Neuron (in vitro differentiated cells): ENCODE results near the gene DNTT.

Source experiments
- H2AFZ ChIP-seq: one replicate; pipeline ENCODE4 v1.6.1; 2013; ENCODE audit warnings: low read depth, mild to moderate bottlenecking, inconsistent platforms, low read length, moderate library complexity
- H3K27me3 ChIP-seq: one replicate; pipeline ENCODE4 v1.6.1; 2013; ENCODE audit warnings: low read length; ENCODE audit not compliant: insufficient read depth
- H3K36me3 ChIP-seq: one replicate; pipeline ENCODE4 v1.6.1; 2013; ENCODE audit warnings: low read length; ENCODE audit not compliant: insufficient read depth
- H3K4me1 ChIP-seq: one replicate; pipeline ENCODE4 v1.6.1; 2013; ENCODE audit warnings: low read length; ENCODE audit not compliant: insufficient read depth
- H3K4me3 ChIP-seq: 2 replicates; pipeline ENCODE4 v1.5.1; 2013; ENCODE audit warnings: mild to moderate bottlenecking, low read length, moderate library complexity
- H3K9me3 ChIP-seq: one replicate; pipeline ENCODE4 v1.6.1; 2013; ENCODE audit warnings: low read length

The DNTT gene

GRCh38 chr10:96346295-96346694 lies 42.1 kb downstream of the DNTT start:
- no peak overlapping the region for H3K4me3 ChIP-seq
- H3K36me3 ChIP-seq = no peaks in the 10 kb centered on the region
- no peaks in the 10 kb centered on the region for H3K27me3 ChIP-seq
- H3K4me1 ChIP-seq = no peaks in the 10 kb centered on the region
- H2AFZ ChIP-seq = no peak overlapping the region
- H3K9me3 ChIP-seq = peaks cover 3% of the 10 kb centered on the region

GRCh38 chr10:96352027-96352426 lies 47.8 kb downstream of the DNTT start:
- H3K4me1 ChIP-seq = no peaks in the 10 kb centered on the region
- no peak overlapping the region for H2AFZ ChIP-seq
- H3K27me3 ChIP-seq = peaks cover 2% of the 10 kb centered on the region
- H3K36me3 ChIP-seq = no peaks in the 10 kb centered on the region
- H3K4me3 ChIP-seq = no peak overlapping the region
- no peaks in the 10 kb centered on the region for H3K9me3 ChIP-seq

- Histone ChIP-seq H3K9me3 (no peaks in the 10 kb centered on the region), H3K27me3 (peaks cover 2% of the 10 kb centered on the region), H3K36me3 (no peaks in the 10 kb centered on the region), H3K4me1 (no peaks in the 10 kb centered on the region), H3K4me3 (no peak overlapping the region), H2AFZ (no peak overlapping the region)
Measured at GRCh38 chr10:96352582-96352981, 48.3 kb downstream of the DNTT start.

- no peaks in the 10 kb centered on the region for H3K36me3 ChIP-seq
- peaks cover 2% of the 10 kb centered on the region for H3K27me3 ChIP-seq
- no peak overlapping the region for H3K4me3 ChIP-seq
- H3K4me1 ChIP-seq = no peaks in the 10 kb centered on the region
- H3K9me3 ChIP-seq = no peaks in the 10 kb centered on the region
- H2AFZ ChIP-seq = no peak overlapping the region
Measured at GRCh38 chr10:96357038-96357620, 52.9 kb downstream of the DNTT start.

GRCh38 chr10:96358851-96359540 lies 54.8 kb downstream of the DNTT start, which contains the start of gene OPALIN:
Gene OPALIN, minus strand, starts transcription at chr10:96359002. Its CDS starts 106 bp downstream, at chr10:96358896.
- Histone ChIP-seq H3K36me3 (no peaks in the 10 kb centered on the region), H3K9me3 (no peaks in the 10 kb centered on the region), H2AFZ (no peak within 1 kb of the TSS), H3K4me3 (no peak within 1 kb of the TSS), H3K4me1 (no peaks in the 10 kb centered on the region), H3K27me3 (peaks cover 2% of the 10 kb centered on the region)

GRCh38 chr10:96359616-96360015 lies 55.4 kb downstream of the DNTT start:
- Histone ChIP-seq H3K4me1 (no peaks in the 10 kb centered on the region), H3K27me3 (peaks cover 2% of the 10 kb centered on the region), H3K4me3 (no peak overlapping the region), H3K9me3 (no peaks in the 10 kb centered on the region), H2AFZ (no peak overlapping the region), H3K36me3 (no peaks in the 10 kb centered on the region)

GRCh38 chr10:96360331-96360730 lies 56.1 kb downstream of the DNTT start:
- H3K9me3 ChIP-seq = no peaks in the 10 kb centered on the region
- H3K4me3 ChIP-seq = no peak overlapping the region
- no peaks in the 10 kb centered on the region for H3K4me1 ChIP-seq
- H3K36me3 ChIP-seq = no peaks in the 10 kb centered on the region
- no peak overlapping the region for H2AFZ ChIP-seq
- peaks cover 2% of the 10 kb centered on the region for H3K27me3 ChIP-seq

- H3K27me3 ChIP-seq = peaks cover 2% of the 10 kb centered on the region
- no peak overlapping the region for H2AFZ ChIP-seq
- H3K4me1 ChIP-seq = no peaks in the 10 kb centered on the region
Measured at GRCh38 chr10:96360766-96361165, 56.5 kb downstream of the DNTT start.

GRCh38 chr10:96365571-96365970 lies 61.3 kb downstream of the DNTT start:
- H3K4me1 ChIP-seq = no peaks in the 10 kb centered on the region
- H2AFZ ChIP-seq = no peak overlapping the region
- no peaks in the 10 kb centered on the region for H3K9me3 ChIP-seq
- H3K27me3 ChIP-seq = peaks cover 3% of the 10 kb centered on the region
- no peak overlapping the region for H3K4me3 ChIP-seq
- H3K36me3 ChIP-seq = no peaks in the 10 kb centered on the region

More at GRCh38 chr10:96360766-96361165, 56.5 kb downstream of the DNTT start:
- Histone ChIP-seq H3K36me3 (no peaks in the 10 kb centered on the region), H3K4me3 (no peak overlapping the region), H3K9me3 (no peaks in the 10 kb centered on the region)

GRCh38 chr10:96366508-96366907 lies 62.3 kb downstream of the DNTT start:
- H3K9me3 ChIP-seq = no peaks in the 10 kb centered on the region
- H3K4me3 ChIP-seq = no peak overlapping the region
- no peaks in the 10 kb centered on the region for H3K36me3 ChIP-seq
- no peaks in the 10 kb centered on the region for H3K4me1 ChIP-seq
- H3K27me3 ChIP-seq = peaks cover 3% of the 10 kb centered on the region
- no peak overlapping the region for H2AFZ ChIP-seq

- Histone ChIP-seq H3K4me1 (no peaks in the 10 kb centered on the region), H3K4me3 (no peak overlapping the region), H3K27me3 (peaks cover 3% of the 10 kb centered on the region), H2AFZ (no peak overlapping the region), H3K36me3 (no peaks in the 10 kb centered on the region), H3K9me3 (no peaks in the 10 kb centered on the region)
Measured at GRCh38 chr10:96367470-96367869, 63.2 kb downstream of the DNTT start.

- Histone ChIP-seq H3K9me3 (no peaks in the 10 kb centered on the region), H3K4me3 (no peak overlapping the region), H2AFZ (no peak overlapping the region), H3K36me3 (no peaks in the 10 kb centered on the region), H3K27me3 (peaks cover 4% of the 10 kb centered on the region), H3K4me1 (no peaks in the 10 kb centered on the region)
Measured at GRCh38 chr10:96368971-96369370, 64.7 kb downstream of the DNTT start.

- H3K4me3 ChIP-seq = no peak overlapping the region
- H3K36me3 ChIP-seq = no peaks in the 10 kb centered on the region
- H3K4me1 ChIP-seq = peaks cover 2% of the 10 kb centered on the region
- H2AFZ ChIP-seq = no peak overlapping the region
- H3K27me3 ChIP-seq = peaks cover 8% of the 10 kb centered on the region
- H3K9me3 ChIP-seq = no peaks in the 10 kb centered on the region
Measured at GRCh38 chr10:96369890-96370583, 65.8 kb downstream of the DNTT start.
